Measurements from ENCODE around the gene PRRC2C. TPM values are rescaled to one million over a fixed set of nuclear protein-coding genes. Genes with fewer than 3 reads are reported as not detected.

Gene PRRC2C
- total RNA-seq, 4 donors from 2014 or later, result 96.1 to 181 (median 104) TPM

DNA sequence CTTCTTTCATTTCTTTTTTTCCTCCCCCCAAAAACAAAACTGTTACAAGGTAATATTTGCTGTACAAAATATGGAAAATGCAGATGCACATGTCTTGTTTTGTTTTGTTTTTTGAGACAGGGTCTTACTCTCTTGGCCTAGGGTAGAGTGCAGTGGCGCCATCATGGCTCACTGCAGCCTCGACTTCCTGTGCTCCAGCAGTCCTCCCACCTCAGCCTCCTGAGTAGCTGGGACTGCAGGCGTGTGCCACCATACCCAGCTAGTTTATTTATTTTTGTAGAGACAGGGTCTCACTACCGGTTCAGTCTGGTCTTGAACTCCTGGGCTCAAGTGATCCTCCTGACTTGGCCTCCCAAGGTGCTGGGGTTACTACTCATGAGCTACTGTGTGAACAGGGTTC is 15.5 kb downstream of the PRRC2C start:
- Histone ChIP-seq H3K4me3 (no peak overlapping the region), H3K27me3 (no peaks in the 10 kb centered on the region), H3K27ac (no peak overlapping the region), H3K4me1 (peaks cover 14% of the 10 kb centered on the region), H3K36me3 (no peaks in the 10 kb centered on the region), H3K9me3 (no peaks in the 10 kb centered on the region)
- 94% methylated on average over 4 of the region's 4 CpGs for WGBS
- no peak for DNase-seq (ENCODE audit: low spot score in 2 of 2)
- TF ChIP-seq EP300 (IDR thresholded peaks at IDR 0.05) (no peak), CTCF (IDR thresholded peaks at IDR 0.05) (no peak), POLR2AphosphoS5 (IDR thresholded peaks at IDR 0.05) (no peak), POLR2A (IDR thresholded peaks at IDR 0.05) (no peak)

GRCh38 chr1:171501305-171502024 is 16.1 kb downstream of the PRRC2C start:
- DNase-seq (ENCODE audit: low spot score in 2 of 2), result no peak
- Histone ChIP-seq H3K36me3 (no peaks in the 10 kb centered on the region), H3K27ac (no peak overlapping the region), H3K4me3 (no peak overlapping the region), H3K27me3 (no peaks in the 10 kb centered on the region), H3K4me1 (peaks cover 13% of the 10 kb centered on the region), H3K9me3 (no peaks in the 10 kb centered on the region)
- TF ChIP-seq POLR2AphosphoS5 (IDR thresholded peaks at IDR 0.05) (no peak), POLR2A (IDR thresholded peaks at IDR 0.05) (no peak), EP300 (IDR thresholded peaks at IDR 0.05) (no peak)

GRCh38 chr1:171506525-171507304 is 21.4 kb downstream of the PRRC2C start:
- no peaks in the 10 kb centered on the region for H3K9me3 ChIP-seq
- 22% methylated on average over 1 of the region's 1 CpG for WGBS
- no peak overlapping the region for H3K4me3 ChIP-seq
- H3K4me1 ChIP-seq, result peaks cover 37% of the 10 kb centered on the region
- no peaks in the 10 kb centered on the region for H3K27me3 ChIP-seq
- no peak for TF ChIP-seq POLR2AphosphoS5 (IDR thresholded peaks at IDR 0.05)
- DNase-seq (ENCODE audit: low spot score in 2 of 2), result no peak
- H3K27ac ChIP-seq, result no peak overlapping the region
- no peaks in the 10 kb centered on the region for H3K36me3 ChIP-seq

DNA sequence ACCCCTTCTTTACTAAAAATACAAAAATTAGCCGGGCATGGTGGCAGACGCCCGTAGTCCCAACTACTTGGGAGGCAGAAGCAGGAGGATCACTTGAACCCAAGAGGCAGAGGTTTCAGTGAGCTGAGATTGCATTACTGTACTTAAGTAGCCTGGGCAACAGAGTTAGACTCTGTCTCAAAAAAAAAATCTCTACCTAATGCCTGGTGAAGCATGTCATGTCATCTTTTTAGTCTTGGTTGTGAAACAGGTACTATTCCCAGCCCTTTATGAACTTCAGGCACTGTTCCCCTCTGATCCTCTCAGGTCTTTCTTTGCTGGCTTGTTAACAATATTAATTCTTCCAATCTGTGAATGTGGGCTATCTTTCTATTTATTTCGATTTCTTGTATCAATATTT is 22.1 kb downstream of the PRRC2C start:
- Histone ChIP-seq H3K27ac (no peak overlapping the region), H3K36me3 (no peaks in the 10 kb centered on the region), H3K4me3 (no peak overlapping the region), H3K27me3 (no peaks in the 10 kb centered on the region), H3K4me1 (peaks cover 37% of the 10 kb centered on the region), H3K9me3 (no peaks in the 10 kb centered on the region)
- WGBS, result 91% methylated on average over 4 of the region's 4 CpGs
- no peak for DNase-seq (ENCODE audit: low spot score in 2 of 2)
- no peak for TF ChIP-seq CTCF (IDR thresholded peaks at IDR 0.05)
- TF ChIP-seq POLR2AphosphoS5 (IDR thresholded peaks at IDR 0.05), result no peak
- no peak for TF ChIP-seq EP300 (IDR thresholded peaks at IDR 0.05)
- TF ChIP-seq POLR2A (IDR thresholded peaks at IDR 0.05), result no peak

DNA sequence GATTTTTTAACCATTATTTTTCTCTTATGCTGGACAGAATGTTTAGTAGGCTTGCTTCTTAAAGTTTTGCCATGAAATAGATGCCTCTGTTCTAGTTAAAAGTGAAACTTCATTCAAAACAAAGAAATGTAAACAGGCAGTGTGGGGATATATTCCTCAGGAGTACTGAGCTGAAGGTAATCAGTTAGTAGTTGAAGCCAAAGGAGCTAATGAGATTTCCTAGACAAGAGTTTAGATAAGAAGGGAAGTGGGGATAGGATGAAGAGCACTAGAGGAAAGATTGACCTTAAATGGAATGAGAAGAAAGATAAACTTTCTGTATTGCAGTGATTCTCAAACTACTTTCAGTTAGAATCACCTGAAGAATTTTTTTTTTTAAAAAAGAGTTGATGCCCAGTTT is 23.9 kb downstream of the PRRC2C start:
- Histone ChIP-seq H3K4me1 (peaks cover 37% of the 10 kb centered on the region), H3K27ac (no peak overlapping the region), H3K9me3 (no peaks in the 10 kb centered on the region), H3K36me3 (peaks cover 6% of the 10 kb centered on the region), H3K4me3 (no peak overlapping the region), H3K27me3 (no peaks in the 10 kb centered on the region)
- TF ChIP-seq EP300 (IDR thresholded peaks at IDR 0.05), result no peak
- TF ChIP-seq CTCF (IDR thresholded peaks at IDR 0.05), result no peak
- TF ChIP-seq POLR2A (IDR thresholded peaks at IDR 0.05), result no peak
- TF ChIP-seq POLR2AphosphoS5 (IDR thresholded peaks at IDR 0.05), result no peak
- DNase-seq (ENCODE audit: low spot score in 2 of 2), result no peak

DNA sequence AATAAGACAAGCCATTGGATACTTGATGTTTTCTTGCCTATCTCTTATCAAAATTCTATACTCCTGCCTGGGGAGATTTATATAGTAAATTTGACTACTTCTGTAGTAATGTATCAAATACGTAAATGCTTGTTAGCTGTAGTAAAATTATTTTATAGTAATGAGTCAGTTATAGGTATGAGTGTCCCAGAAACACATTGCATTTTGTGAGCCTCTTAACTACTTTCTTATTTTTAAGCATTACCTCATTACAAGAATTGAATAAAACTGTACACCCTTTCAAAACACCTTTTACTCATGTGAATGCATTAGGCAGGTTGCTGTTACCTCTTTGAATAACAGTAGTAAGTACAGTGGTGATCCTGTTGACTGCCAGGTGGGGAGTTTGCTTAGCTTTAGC is 28.4 kb downstream of the PRRC2C start:
- 65% methylated on average over 1 of the region's 1 CpG for WGBS
- no peak for DNase-seq (ENCODE audit: low spot score in 2 of 2)
- Histone ChIP-seq H3K36me3 (peaks cover 49% of the 10 kb centered on the region), H3K27me3 (no peaks in the 10 kb centered on the region), H3K4me1 (peaks cover 9% of the 10 kb centered on the region), H3K27ac (no peak overlapping the region), H3K4me3 (no peak overlapping the region), H3K9me3 (no peaks in the 10 kb centered on the region)
- TF ChIP-seq POLR2A (IDR thresholded peaks at IDR 0.05), result no peak
- no peak for TF ChIP-seq EP300 (IDR thresholded peaks at IDR 0.05)
